C4-2B (cell line): ENCODE results near the gene PDLIM5.

Experiments used
- H3K27ac ChIP-seq: fragments of 450-650 bp; 2 replicates; pipeline ENCODE4 v1.5.1; 2017
- ZFX ChIP-seq: fragments of 450-650 bp; IDR thresholded peaks from 2 replicates; pipeline ENCODE4 v1.6.1; 2017
- TF ChIP-seq, protein P1 (sequence below): fragments of 450-650 bp; conservative IDR thresholded peaks from 2 replicates; pipeline ENCODE4 v1.5.1; 2017; ENCODE audit warnings: mild to moderate bottlenecking

Gene PDLIM5

GRCh38 chr4:94711635-94712034 is 259.9 kb downstream of the PDLIM5 start:
- no peak overlapping the region for H3K27ac ChIP-seq

GRCh38 chr4:94714365-94715160 is 262.8 kb downstream of the PDLIM5 start:
- TF ChIP-seq, protein P1, sequence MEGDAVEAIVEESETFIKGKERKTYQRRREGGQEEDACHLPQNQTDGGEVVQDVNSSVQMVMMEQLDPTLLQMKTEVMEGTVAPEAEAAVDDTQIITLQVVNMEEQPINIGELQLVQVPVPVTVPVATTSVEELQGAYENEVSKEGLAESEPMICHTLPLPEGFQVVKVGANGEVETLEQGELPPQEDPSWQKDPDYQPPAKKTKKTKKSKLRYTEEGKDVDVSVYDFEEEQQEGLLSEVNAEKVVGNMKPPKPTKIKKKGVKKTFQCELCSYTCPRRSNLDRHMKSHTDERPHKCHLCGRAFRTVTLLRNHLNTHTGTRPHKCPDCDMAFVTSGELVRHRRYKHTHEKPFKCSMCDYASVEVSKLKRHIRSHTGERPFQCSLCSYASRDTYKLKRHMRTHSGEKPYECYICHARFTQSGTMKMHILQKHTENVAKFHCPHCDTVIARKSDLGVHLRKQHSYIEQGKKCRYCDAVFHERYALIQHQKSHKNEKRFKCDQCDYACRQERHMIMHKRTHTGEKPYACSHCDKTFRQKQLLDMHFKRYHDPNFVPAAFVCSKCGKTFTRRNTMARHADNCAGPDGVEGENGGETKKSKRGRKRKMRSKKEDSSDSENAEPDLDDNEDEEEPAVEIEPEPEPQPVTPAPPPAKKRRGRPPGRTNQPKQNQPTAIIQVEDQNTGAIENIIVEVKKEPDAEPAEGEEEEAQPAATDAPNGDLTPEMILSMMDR = no peak
- TF ChIP-seq ZFX = no peak
- no peak overlapping the region for H3K27ac ChIP-seq

More at GRCh38 chr4:94711635-94712034, 259.9 kb downstream of the PDLIM5 start:
- no peak for TF ChIP-seq ZFX
- TF ChIP-seq, protein P1 = no peak

- H3K27ac ChIP-seq = no peak overlapping the region
These were observed 264.0 kb downstream of the PDLIM5 start for GRCh38 chr4:94715726-94716125.

More at GRCh38 chr4:94715726-94716125, 264.0 kb downstream of the PDLIM5 start:
- TF ChIP-seq, protein P1 = no peak
